H1 (cell line): ENCODE results near the gene NEBL. TPM values are rescaled to one million over a fixed set of nuclear protein-coding genes. Genes with fewer than 3 reads are reported as not detected.

Source experiments
- CTCF ChIA-PET: fragments of 300-600 bp; sonication (Branson Sonifier 250); formaldehyde crosslinking; loops from one replicate; lab custom pipeline; 2021; ENCODE audit not compliant: partially characterized antibody; lab: Charles Lee
- POLR2A ChIA-PET: fragments of 300-600 bp; sonication (Branson Sonifier 250); formaldehyde crosslinking; loops from one replicate; lab custom pipeline; 2021; ENCODE audit warnings: inconsistent platforms; ENCODE audit not compliant: partially characterized antibody; lab: Charles Lee
- DNase-seq, 2 experiments: peaks; one replicate each; pipeline versions ENCODE4 v3.0.0 to v3.0.0-alpha.2; 2010 to 2022; ENCODE audit warnings: low spot score in 2 of 2, low read depth in 1 of 2, mixed read lengths in 1 of 2
- FAIRE-seq: peaks from 2 replicates; lab custom pipeline; 2011; peaks lifted over from hg19 to GRCh38; lab: Jason Lieb, UNC
- H2AFZ ChIP-seq: 2 replicates; pipeline ENCODE4 v1.8.1; 2012; ENCODE audit warnings: low read length, inconsistent platforms
- H2AK5ac ChIP-seq: 2 replicates; pipeline ENCODE4 v1.6.1; 2013; ENCODE audit warnings: low read depth, low read length
- H2BK120ac ChIP-seq: replicated peaks from 2 replicates; pipeline ENCODE3; 2013; ENCODE audit warnings: low read depth, low read length, inconsistent platforms
- H2BK12ac ChIP-seq: 2 replicates; pipeline ENCODE4 v1.6.1; 2013; ENCODE audit warnings: low read depth, low read length
- H2BK15ac ChIP-seq: 2 replicates; pipeline ENCODE4 v1.6.1; 2013; ENCODE audit warnings: low read length
- H2BK20ac ChIP-seq: 2 replicates; pipeline ENCODE4 v1.6.1; 2013; ENCODE audit warnings: low read length
- H2BK5ac ChIP-seq: 2 replicates; pipeline ENCODE4 v1.6.1; 2013; ENCODE audit warnings: low read depth, low read length
- H3K14ac ChIP-seq: 2 replicates; pipeline ENCODE4 v1.6.1; 2013; ENCODE audit warnings: inconsistent platforms; ENCODE audit not compliant: insufficient read length
- H3K18ac ChIP-seq: 2 replicates; pipeline ENCODE4 v1.6.1; 2013; ENCODE audit warnings: low read length; ENCODE audit errors: extremely low read depth
- H3K23ac ChIP-seq: 2 replicates; pipeline ENCODE4 v1.6.1; 2013; ENCODE audit warnings: inconsistent platforms; ENCODE audit not compliant: insufficient read length
- H3K23me2 ChIP-seq: 2 replicates; pipeline ENCODE4 v1.6.1; 2013; ENCODE audit warnings: low read depth, low read length
- H3K27ac ChIP-seq: 2 replicates; pipeline ENCODE4 v1.6.1; 2011; ENCODE audit warnings: low read depth, low read length, inconsistent platforms
- H3K27me3 ChIP-seq, 4 experiments: replicated peaks in 1 of 4; 1 replicate in 1 of 4; 2 replicates in 3 of 4; pipeline versions ENCODE4 v1.6.1 to v1.8.1; 2011 to 2013; ENCODE audit warnings: low read length in 3 of 4, mild to moderate bottlenecking in 3 of 4, inconsistent platforms in 2 of 4, mixed read lengths in 2 of 4, moderate library complexity in 1 of 4; ENCODE audit not compliant: control insufficient read depth in 3 of 4, insufficient read depth in 3 of 4; ENCODE audit errors: extremely low read depth in 1 of 4
- H3K36me3 ChIP-seq, 4 experiments: 2 replicates each; pipeline versions ENCODE4 v1.6.1 to v1.8.1; 2011 to 2013; ENCODE audit warnings: mild to moderate bottlenecking in 4 of 4, low read length in 3 of 4, moderate library complexity in 2 of 4, control low read depth in 1 of 4, inconsistent platforms in 1 of 4; ENCODE audit not compliant: insufficient read depth in 4 of 4, control insufficient read depth in 2 of 4
- H3K4ac ChIP-seq: replicated peaks from 2 replicates; pipeline ENCODE3; 2013; ENCODE audit warnings: low read length, low read depth, mixed read lengths, inconsistent platforms; ENCODE audit not compliant: insufficient read length
- H3K4me1 ChIP-seq, 4 experiments: replicated peaks in 1 of 4; 1 replicate in 1 of 4; 2 replicates in 3 of 4; pipeline versions ENCODE4 v1.6.1 to v1.8.1; 2011 to 2013; ENCODE audit warnings: low read length in 3 of 4, inconsistent platforms in 2 of 4, mixed read lengths in 1 of 4; ENCODE audit not compliant: insufficient read depth in 4 of 4, control insufficient read depth in 3 of 4
- H3K4me2 ChIP-seq, 2 experiments: 2 replicates each; pipeline versions ENCODE4 v1.6.1 to v1.8.1; 2011 to 2013; ENCODE audit warnings: low read depth in 2 of 2, low read length in 2 of 2, control low read depth in 1 of 2, inconsistent platforms in 1 of 2, mild to moderate bottlenecking in 1 of 2; ENCODE audit not compliant: insufficient read depth in 1 of 2
- H3K4me3 ChIP-seq, 4 experiments: fragments of 200-600, 300-600 bp in 1 of 4; sonication (generic), shearing (Covaris generic), sonication (Bioruptor Twin) in 1 of 4; 2 replicates each; pipeline versions ENCODE4 v1.5.1 to v1.8.1; 2011 to 2016; ENCODE audit warnings: low read length in 4 of 4, low read depth in 3 of 4, control low read depth in 2 of 4, inconsistent platforms in 2 of 4, mild to moderate bottlenecking in 2 of 4, mixed read lengths in 1 of 4, moderate library complexity in 1 of 4; ENCODE audit not compliant: insufficient read depth in 2 of 4; ENCODE audit errors: extremely low read depth in 1 of 4
- H3K56ac ChIP-seq: replicated peaks from 2 replicates; pipeline ENCODE3; 2013; ENCODE audit warnings: low read depth, mild to moderate bottlenecking, mixed read lengths, low read length, inconsistent platforms; ENCODE audit not compliant: insufficient read length
- H3K79me1 ChIP-seq: 2 replicates; pipeline ENCODE4 v1.6.1; 2013; ENCODE audit warnings: low read depth, low read length, control low read depth
- H3K79me2 ChIP-seq, 2 experiments: 2 replicates each; pipeline versions ENCODE4 v1.6.1 to v1.8.1; 2012 to 2013; ENCODE audit warnings: low read length in 2 of 2, mild to moderate bottlenecking in 2 of 2, inconsistent platforms in 1 of 2; ENCODE audit not compliant: insufficient read depth in 2 of 2, control insufficient read depth in 1 of 2
- H3K9ac ChIP-seq, 4 experiments: replicated peaks in 1 of 4; 1 replicate in 1 of 4; 2 replicates in 3 of 4; pipeline versions ENCODE4 v1.6.1 to v1.8.1; 2011 to 2013; ENCODE audit warnings: low read depth in 3 of 4, low read length in 3 of 4, control low read depth in 2 of 4, mild to moderate bottlenecking in 2 of 4, moderate library complexity in 2 of 4, inconsistent platforms in 1 of 4; ENCODE audit errors: extremely low read depth in 1 of 4
- H3K9me3 ChIP-seq, 2 experiments: 2 replicates each; pipeline versions ENCODE4 v1.6.1 to v1.8.1; 2012 to 2013; ENCODE audit warnings: mild to moderate bottlenecking in 2 of 2, moderate library complexity in 2 of 2, control low read depth in 1 of 2, inconsistent platforms in 1 of 2, low read depth in 1 of 2, low read length in 1 of 2, mixed read lengths in 1 of 2; ENCODE audit not compliant: insufficient read depth in 2 of 2
- H4K20me1 ChIP-seq, 2 experiments: replicated peaks in 1 of 2; 2 replicates each; pipeline versions ENCODE3 to v1.8.1; 2011 to 2013; ENCODE audit warnings: inconsistent platforms in 2 of 2, low read length in 2 of 2, mild to moderate bottlenecking in 1 of 2; ENCODE audit not compliant: insufficient read depth in 2 of 2, control insufficient read depth in 1 of 2
- H4K5ac ChIP-seq: 2 replicates; pipeline ENCODE4 v1.6.1; 2013; ENCODE audit warnings: low read length, low read depth, mixed read lengths, inconsistent platforms; ENCODE audit not compliant: insufficient read length
- H4K8ac ChIP-seq: 2 replicates; pipeline ENCODE4 v1.8.0; 2013; ENCODE audit warnings: mild to moderate bottlenecking, moderate library complexity, low read length, inconsistent platforms; ENCODE audit not compliant: insufficient read depth; ENCODE audit errors: extremely low read depth
- H4K91ac ChIP-seq: replicated peaks from 2 replicates; pipeline ENCODE3; 2013; ENCODE audit warnings: low read length, mixed read lengths, inconsistent platforms; ENCODE audit not compliant: insufficient read length
- ATF3 ChIP-seq: IDR thresholded peaks from 2 replicates; pipeline ENCODE4 v1.6.1; 2011; ENCODE audit warnings: low read depth, mild to moderate bottlenecking, low read length; ENCODE audit not compliant: insufficient read depth
- FOSL1 ChIP-seq: IDR thresholded peaks from 2 replicates; pipeline ENCODE4 v1.6.1; 2011; ENCODE audit warnings: mild to moderate bottlenecking, low read depth, low read length, moderate library complexity; ENCODE audit not compliant: insufficient read depth
- JUND ChIP-seq: IDR thresholded peaks from 2 replicates; pipeline ENCODE4 v1.6.1; 2011; ENCODE audit warnings: mild to moderate bottlenecking, improper control_type of control experiment, low read length
- MAX ChIP-seq: IDR thresholded peaks from 2 replicates; pipeline ENCODE4 v1.6.1; 2012; ENCODE audit warnings: inconsistent platforms
- POLR2AphosphoS5 ChIP-seq: IDR thresholded peaks from 2 replicates; pipeline ENCODE4 v1.6.1; 2011; ENCODE audit warnings: low read depth, low read length
- POU5F1 ChIP-seq: IDR thresholded peaks from 2 replicates; pipeline ENCODE4 v1.6.1; 2011; ENCODE audit warnings: low read depth, mild to moderate bottlenecking, low read length, moderate library complexity
- SAP30 ChIP-seq: fragments of 300-600 bp; sonication (generic); IDR thresholded peaks from 2 replicates; pipeline ENCODE4 v1.7.1; 2012; ENCODE audit warnings: low read length, moderate library complexity, mild to moderate bottlenecking, inconsistent platforms; ENCODE audit not compliant: insufficient read depth, insufficient replicate concordance
- YY1 ChIP-seq: IDR thresholded peaks from 2 replicates; pipeline ENCODE4 v1.6.1; 2011; ENCODE audit warnings: low read depth, mild to moderate bottlenecking, low read length
- WGBS, 2 experiments: shearing (Covaris generic) in 1 of 2; methylation state at CpG; one replicate each; pipeline versions ENCODE4 v1.1.6 to v1.1.7; 2013 to 2015; ENCODE audit warnings: low lambda C conversion rate in 2 of 2, mixed read lengths in 2 of 2, inconsistent platforms in 1 of 2, low coverage in 1 of 2, missing lambda C conversion rate in 1 of 2; ENCODE audit not compliant: insufficient replicate concordance in 2 of 2, insufficient coverage in 1 of 2, insufficient read length in 1 of 2; ENCODE audit errors: extremely low coverage in 1 of 2, missing lambda C conversion rate in 1 of 2; 5-methylcytosine and 5-hydroxymethylcytosine counted together
- polyA plus RNA-seq, 7 experiments: library from polyadenylated mRNA; depleted of rRNA in 3 of 7; stranded (reverse) in 5 of 7; unstranded in 2 of 7; fragments of >200 nt in 5 of 7; fragments of 200-250 nt in 2 of 7; gene quantifications; 1 replicate in 5 of 7; 2 replicates in 1 of 7; 4 replicates in 1 of 7; pipeline versions ENCODE4 v1.2.1 to v1.2.3, GENCODE V29; 2011 to 2013; ENCODE audit warnings: missing spikeins in 2 of 7, mixed read lengths in 2 of 7
- total RNA-seq: library from RNA; stranded (reverse); fragmentation: NEBNext Ultra II Directional; extraction: Animal tissue kit (Norgen Biotek cat#: 25700); gene quantifications from 2 replicates; pipeline ENCODE4 v1.2.1, GENCODE V29; 2021
- TF ChIP-seq, protein P1 (sequence below): IDR thresholded peaks from 2 replicates; pipeline ENCODE4 v1.6.1; 2012; ENCODE audit warnings: low read length, inconsistent platforms

NEBL gene
- total and polyA plus RNA-seq, 2 of the 8 experiments (the other 6 are each of a cell fraction or from before 2014, with no cell fraction given), result 7.5 to 10.5 TPM

- Histone ChIP-seq H3K27ac (no peak overlapping the region), H2BK20ac (no peak overlapping the region), H4K5ac (no peak overlapping the region), H4K91ac (no peak overlapping the region), H3K36me3 (no peaks in the 10 kb centered on the region), H3K23me2 (no peaks in the 10 kb centered on the region), H3K9ac (no peak overlapping the region), H2BK15ac (no peak overlapping the region), H3K79me2 (no peaks in the 10 kb centered on the region), H2BK12ac (no peak overlapping the region), H3K4me3 (no peak overlapping the region), H4K8ac (no peak overlapping the region), H2AFZ (no peak overlapping the region), H3K9me3 (no peaks in the 10 kb centered on the region), H3K56ac (no peak overlapping the region), H3K27me3 (no peaks in the 10 kb centered on the region), H3K23ac (no peak overlapping the region), H3K4me1 (peaks cover 0 to 8% (median 6%) of the 10 kb centered on the region in 4 experiments; a peak in 6 of 7 replicates), H3K14ac (no peak overlapping the region), H3K18ac (no peak overlapping the region), H3K4me2 (no peak overlapping the region), H4K20me1 (no peaks in the 10 kb centered on the region), H2AK5ac (no peak overlapping the region), H2BK120ac (no peak overlapping the region), H3K79me1 (no peaks in the 10 kb centered on the region), H3K4ac (no peak overlapping the region), H2BK5ac (no peak overlapping the region)
- POLR2A ChIA-PET, result no interaction called here
- FAIRE-seq, result no peak
- CTCF ChIA-PET, result no interaction called here
- 91% methylated on average over 3 of the region's 3 CpGs; no CpG with 5 or more reads in 1 of the 2 experiments for WGBS, 2 experiments
- DNase-seq, result no peak
- TF ChIP-seq JUND (no peak), MAX (no peak), POLR2AphosphoS5 (no peak), POU5F1 (no peak), SAP30 (no peak), ATF3 (no peak), FOSL1 (no peak), YY1 (no peak)
- TF ChIP-seq, protein P1, sequence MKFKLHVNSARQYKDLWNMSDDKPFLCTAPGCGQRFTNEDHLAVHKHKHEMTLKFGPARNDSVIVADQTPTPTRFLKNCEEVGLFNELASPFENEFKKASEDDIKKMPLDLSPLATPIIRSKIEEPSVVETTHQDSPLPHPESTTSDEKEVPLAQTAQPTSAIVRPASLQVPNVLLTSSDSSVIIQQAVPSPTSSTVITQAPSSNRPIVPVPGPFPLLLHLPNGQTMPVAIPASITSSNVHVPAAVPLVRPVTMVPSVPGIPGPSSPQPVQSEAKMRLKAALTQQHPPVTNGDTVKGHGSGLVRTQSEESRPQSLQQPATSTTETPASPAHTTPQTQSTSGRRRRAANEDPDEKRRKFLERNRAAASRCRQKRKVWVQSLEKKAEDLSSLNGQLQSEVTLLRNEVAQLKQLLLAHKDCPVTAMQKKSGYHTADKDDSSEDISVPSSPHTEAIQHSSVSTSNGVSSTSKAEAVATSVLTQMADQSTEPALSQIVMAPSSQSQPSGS, result no peak
Observed at GRCh38 chr10:20885678-20886077, 11.4 kb downstream of the NEBL start.
